Measurements from ENCODE around the gene PRR4. TPM values are rescaled to one million over a fixed set of nuclear protein-coding genes. Genes with fewer than 3 reads are reported as not detected.

Gene PRR4, protein sequence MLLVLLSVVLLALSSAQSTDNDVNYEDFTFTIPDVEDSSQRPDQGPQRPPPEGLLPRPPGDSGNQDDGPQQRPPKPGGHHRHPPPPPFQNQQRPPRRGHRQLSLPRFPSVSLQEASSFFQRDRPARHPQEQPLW
- total RNA-seq = 1.2 TPM

DNA sequence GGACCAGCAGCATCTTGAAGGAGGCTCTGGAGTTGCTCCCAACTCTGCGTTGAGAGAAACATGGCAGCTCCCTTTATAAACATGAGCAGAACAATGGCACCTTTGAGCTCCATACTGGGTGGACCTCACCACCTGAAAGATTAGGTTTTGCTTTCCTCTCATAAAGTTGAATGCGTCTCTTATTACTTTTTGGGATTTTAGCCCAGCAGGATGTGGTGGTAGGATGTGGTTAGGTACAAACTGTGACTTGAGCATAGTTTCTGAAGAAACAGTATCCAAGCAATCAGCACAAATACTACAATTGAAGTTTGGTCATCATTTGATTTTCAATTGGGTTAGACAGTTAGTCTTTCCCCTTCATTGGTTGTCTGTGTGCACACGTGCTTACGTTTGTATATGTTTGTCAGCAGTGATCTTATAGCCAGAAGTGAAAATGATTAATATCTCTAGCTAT is at the start of gene PRR4:
PRR4 (minus strand) TSS at position 51 of the 454 bp plus-strand sequence; CDS start at position 13, 38 bp downstream.
- no peak for DNase-seq (ENCODE audit: low spot score in 2 of 2)
- no peak for FAIRE-seq

DNA sequence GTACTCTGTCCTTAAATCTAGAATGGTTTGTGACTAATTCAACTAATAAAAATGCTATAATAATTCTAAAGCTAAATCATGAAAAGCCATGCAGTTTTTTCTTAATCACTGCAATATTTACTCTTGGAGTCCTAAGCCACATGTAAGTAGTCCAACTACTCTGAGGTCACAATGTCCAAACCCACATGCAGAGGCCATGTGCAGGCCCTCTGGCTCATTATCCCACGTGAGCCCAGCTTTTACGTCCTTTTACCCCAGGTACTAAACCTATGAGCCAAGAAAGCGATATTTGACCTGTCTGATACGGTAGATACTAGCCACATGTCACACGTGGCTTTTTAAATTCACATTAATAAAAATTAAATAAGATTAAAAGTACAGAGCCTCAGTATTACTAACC is 47.6 kb upstream of the PRR4 start:
- FAIRE-seq (no peak), DNase-seq (ENCODE audit: low spot score in 2 of 2) (no peak)

GRCh38 chr12:10891937-10892336 is 42.7 kb upstream of the PRR4 start:
- no peak for DNase-seq (ENCODE audit: low spot score in 2 of 2)
- FAIRE-seq = no peak

GRCh38 chr12:10889226-10889625 is 40.0 kb upstream of the PRR4 start:
- FAIRE-seq = no peak

GRCh38 chr12:10884086-10884725 is 34.9 kb upstream of the PRR4 start, which contains the start of gene PRH1:
TSS of gene PRH1 (minus strand) at chr12:10884255. CDS start at chr12:10884217, 38 bp downstream.
- DNase-seq (ENCODE audit: low spot score in 2 of 2) (no peak), FAIRE-seq (no peak)

More at GRCh38 chr12:10889226-10889625, 40.0 kb upstream of the PRR4 start:
- no peak for DNase-seq (ENCODE audit: low spot score in 2 of 2)

DNA sequence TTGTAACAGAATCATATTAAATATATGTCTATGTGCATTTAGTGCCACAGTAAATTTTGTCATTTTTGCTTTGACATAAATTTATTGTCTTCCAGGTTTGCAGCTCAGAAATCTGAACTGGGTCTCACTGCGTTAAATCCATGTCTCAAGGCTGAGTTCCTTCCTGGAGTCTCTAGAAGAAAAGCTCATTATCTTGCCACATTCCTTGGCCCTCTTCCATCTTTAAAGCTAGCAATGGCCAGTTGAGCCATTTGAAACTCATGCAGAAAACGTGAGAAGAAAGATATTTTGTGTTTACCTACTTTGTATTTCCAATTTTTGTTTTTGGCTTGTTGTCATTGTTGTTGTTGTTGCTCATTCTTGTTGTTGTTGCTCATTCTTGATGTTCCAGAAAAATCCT is 24.1 kb upstream of the PRR4 start:
- DNase-seq (ENCODE audit: low spot score in 2 of 2) (no peak), FAIRE-seq (no peak)

DNA sequence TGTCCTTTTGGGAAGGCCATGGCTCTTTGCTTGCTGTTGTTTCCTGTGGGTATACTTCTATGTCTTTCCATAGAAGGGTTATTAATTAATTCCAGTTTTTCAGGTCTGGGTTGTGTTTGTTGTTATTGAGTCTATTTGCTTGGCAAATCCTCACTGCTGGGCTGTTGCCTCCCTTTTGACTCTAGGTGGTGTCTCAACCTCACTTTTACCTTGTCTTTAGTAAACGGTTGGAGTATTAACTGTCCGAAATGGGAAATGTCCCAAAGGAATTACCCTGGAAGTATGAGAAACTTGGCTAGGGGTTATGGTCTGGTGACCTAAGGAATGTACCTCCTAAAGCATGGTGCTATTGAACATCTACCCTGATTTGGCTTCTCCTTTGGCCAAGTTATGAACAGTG is 18.1 kb upstream of the PRR4 start:
- FAIRE-seq (no peak), DNase-seq (ENCODE audit: low spot score in 2 of 2) (no peak)

DNA sequence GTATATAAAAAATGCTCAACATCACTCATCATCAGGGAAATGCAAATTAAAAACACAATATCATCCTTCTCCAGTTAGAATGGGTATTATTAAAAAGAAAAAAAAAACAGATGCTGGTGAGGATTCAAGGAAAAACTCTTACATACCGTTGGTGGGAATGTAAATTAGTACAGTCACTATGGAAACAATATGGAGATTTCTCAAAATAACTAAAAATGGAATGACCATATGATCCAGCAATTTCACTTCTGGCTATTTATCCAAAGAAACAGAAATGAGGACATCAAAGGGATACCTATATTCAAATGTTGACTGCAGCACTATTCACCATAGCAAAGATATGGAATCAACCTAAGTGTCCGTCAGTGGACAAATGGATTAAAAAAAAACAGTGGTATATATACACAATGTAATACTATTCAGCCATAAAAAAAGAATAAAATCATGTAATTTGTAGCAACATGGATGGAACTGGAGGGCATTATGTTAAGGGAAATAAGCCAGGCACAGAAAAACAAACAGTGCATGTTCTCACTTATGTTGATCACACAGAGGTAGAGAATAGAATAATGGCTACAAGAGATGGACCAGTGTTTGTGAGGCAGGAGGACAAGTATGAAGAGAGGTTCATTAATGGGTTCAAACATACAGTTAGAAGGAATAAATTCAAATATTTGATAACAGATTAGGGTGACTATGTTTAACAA is 14.4 kb upstream of the PRR4 start:
- no peak for FAIRE-seq
- DNase-seq (ENCODE audit: low spot score in 2 of 2) = no peak

DNA sequence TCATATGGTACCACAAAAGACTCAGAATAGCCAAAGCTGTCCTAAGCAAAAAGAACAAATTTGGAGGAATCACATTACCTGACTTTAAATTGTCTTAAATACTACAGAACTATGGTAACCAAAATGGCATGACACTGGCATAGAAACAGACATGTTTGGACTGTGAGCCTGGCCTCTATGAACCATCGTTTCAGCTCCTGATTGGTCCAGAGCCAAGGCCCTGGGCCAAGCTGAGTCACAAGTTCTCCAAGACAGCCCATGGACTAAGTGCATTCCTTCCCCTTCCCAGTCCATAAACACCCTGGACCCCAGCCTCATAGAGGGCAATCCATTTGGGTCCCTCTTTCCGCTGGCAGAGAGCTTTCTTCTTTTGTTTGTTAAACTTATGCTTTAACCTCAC is 12.1 kb upstream of the PRR4 start:
- no peak for FAIRE-seq
- no peak for DNase-seq (ENCODE audit: low spot score in 2 of 2)

DNA sequence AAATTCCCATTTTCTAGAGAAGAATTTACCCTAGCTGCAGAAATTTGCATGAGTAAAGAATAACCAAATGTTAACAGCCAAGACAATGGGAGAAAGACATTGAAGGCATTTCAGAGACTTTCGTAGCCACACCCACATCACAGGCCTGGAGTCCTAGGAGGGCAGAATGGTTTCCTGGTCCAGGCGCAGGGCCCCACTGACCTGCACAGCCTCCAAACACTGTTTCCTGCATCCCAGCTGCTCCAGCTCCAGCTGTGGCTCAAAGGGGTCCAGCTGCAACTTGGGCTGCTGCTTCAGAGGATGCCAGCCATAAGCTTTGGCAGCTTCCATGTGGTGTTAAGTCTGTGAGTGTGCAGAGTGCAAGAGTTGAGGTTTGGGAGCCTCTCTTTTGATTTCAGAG is 6.5 kb upstream of the PRR4 start:
- FAIRE-seq (no peak), DNase-seq (ENCODE audit: low spot score in 2 of 2) (no peak)

DNA sequence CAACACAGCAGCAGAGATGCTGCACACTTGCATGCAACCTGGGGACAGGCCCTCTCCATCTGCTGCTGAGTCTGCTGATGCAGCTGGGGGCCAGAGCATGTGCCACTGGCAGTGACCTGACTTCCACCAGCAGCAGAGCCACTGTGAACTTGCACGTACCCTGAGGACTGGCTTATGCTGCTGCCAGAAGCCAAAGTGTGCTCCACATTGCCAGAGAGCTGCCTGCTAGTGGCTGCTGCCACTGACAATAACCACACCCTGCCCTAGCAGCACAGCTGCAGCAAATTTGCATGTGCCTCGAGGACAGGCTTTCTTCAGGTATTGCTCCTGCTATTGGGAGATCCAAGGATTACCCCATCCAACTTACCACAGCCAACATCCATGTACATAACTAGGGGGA is 4.5 kb upstream of the PRR4 start:
- FAIRE-seq = no peak
- no peak for DNase-seq (ENCODE audit: low spot score in 2 of 2)

- DNase-seq (ENCODE audit: low spot score in 2 of 2) = no peak
Measured at GRCh38 chr12:10851243-10851858, 2.1 kb upstream of the PRR4 start.

GRCh38 chr12:10847744-10848143 is 1.5 kb downstream of the PRR4 start:
- FAIRE-seq = no peak

More at GRCh38 chr12:10851243-10851858, 2.1 kb upstream of the PRR4 start:
- FAIRE-seq = no peak

DNA sequence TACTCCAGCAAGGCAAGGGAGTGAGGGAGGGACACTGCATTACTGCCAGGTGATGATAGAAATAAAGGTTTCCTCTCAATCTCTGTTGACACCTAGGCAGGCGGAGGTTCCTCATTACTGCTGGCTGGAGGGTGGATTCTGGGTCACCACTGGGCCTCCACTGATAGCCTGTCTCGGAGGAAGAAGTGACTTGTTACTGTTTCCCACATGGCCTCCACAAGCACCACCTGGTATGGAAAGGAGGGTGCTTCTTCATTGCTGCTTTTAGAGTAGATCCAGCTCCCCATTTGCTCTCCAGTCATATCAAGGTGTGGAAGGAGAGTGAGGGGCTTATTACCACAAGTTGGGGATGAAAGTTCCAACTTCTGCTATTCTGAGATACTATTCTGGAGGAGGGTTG is 6.4 kb downstream of the PRR4 start:
- DNase-seq (ENCODE audit: low spot score in 2 of 2) = no peak
- FAIRE-seq = no peak

More at GRCh38 chr12:10847744-10848143, 1.5 kb downstream of the PRR4 start:
- no peak for DNase-seq (ENCODE audit: low spot score in 2 of 2)

- no peak for DNase-seq (ENCODE audit: low spot score in 2 of 2)
Measured at GRCh38 chr12:10838461-10838860, 10.8 kb downstream of the PRR4 start.

DNA sequence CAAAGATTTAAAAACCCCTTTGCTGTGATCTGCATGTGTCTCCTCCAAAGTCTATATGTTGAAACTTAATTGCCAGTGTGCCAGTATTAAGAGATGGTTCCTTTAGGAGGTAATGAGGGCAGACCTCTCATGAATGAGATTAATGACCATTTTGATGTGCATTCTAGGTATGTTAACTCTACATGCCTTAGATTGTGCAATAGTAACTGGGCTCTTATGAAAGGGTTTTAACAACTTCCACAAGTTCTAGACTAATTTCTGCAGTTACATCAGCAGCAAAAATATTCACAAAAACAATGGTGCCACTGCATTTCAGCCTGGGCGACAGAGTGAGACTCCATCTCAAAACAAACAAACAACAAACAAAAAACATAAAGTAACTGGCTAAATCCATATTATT is 19.3 kb downstream of the PRR4 start:
- FAIRE-seq (no peak), DNase-seq (ENCODE audit: low spot score in 2 of 2) (no peak)

More at GRCh38 chr12:10838461-10838860, 10.8 kb downstream of the PRR4 start:
- FAIRE-seq = no peak

GRCh38 chr12:10826258-10826657 is 23.0 kb downstream of the PRR4 start, which contains the start of gene TAS2R10:
TSS of gene TAS2R10 (minus strand) at chr12:10826358. CDS start at chr12:10826269, 89 bp downstream.
- FAIRE-seq = no peak
- no peak for DNase-seq (ENCODE audit: low spot score in 2 of 2)

DNA sequence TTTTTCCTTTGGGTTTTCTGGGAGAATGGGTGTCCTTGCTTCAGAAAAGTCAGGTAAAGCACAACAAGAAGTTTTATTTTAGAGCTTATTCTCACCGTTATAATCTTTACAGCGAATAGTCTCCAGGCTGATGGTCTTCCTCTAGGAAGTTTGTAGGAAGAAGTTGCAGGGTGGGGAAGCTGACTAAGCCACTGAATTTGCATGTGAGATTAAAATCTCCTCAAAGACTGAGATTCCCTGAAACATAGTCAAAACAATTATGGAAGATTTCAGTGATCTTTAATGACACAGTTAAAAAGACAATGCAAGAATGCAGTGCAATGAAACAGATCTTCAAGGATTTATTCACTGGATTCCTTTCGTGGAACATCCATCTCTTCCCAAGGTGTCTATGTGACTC is 24.3 kb downstream of the PRR4 start:
- FAIRE-seq (no peak), DNase-seq (ENCODE audit: low spot score in 2 of 2) (no peak)

GRCh38 chr12:10811883-10812536 is 37.3 kb downstream of the PRR4 start:
- FAIRE-seq (no peak), DNase-seq (ENCODE audit: low spot score in 2 of 2) (no peak)

GRCh38 chr12:10810068-10810467 is 39.2 kb downstream of the PRR4 start, which contains the start of gene TAS2R9:
TSS of gene TAS2R9 (minus strand) at chr12:10810168. CDS start at chr12:10810075, 93 bp downstream.
- no peak for DNase-seq (ENCODE audit: low spot score in 2 of 2)
- FAIRE-seq = no peak
